GM21576 (cell line): ENCODE results near the gene BANP.
"Not testable (repeated sequence)": the region's sequence is repeated elsewhere in the genome, so short reads cannot be mapped to it uniquely, and the experiment has no call there.

Experiments used
- ATAC-seq: cut with Tn5 transposase; IDR thresholded peaks from one replicate; pipeline ENCODE4 v1.9.1; 2021; ENCODE audit warnings: mild to moderate bottlenecking, moderate library complexity; ENCODE audit not compliant: unreplicated experiment

Gene BANP

DNA sequence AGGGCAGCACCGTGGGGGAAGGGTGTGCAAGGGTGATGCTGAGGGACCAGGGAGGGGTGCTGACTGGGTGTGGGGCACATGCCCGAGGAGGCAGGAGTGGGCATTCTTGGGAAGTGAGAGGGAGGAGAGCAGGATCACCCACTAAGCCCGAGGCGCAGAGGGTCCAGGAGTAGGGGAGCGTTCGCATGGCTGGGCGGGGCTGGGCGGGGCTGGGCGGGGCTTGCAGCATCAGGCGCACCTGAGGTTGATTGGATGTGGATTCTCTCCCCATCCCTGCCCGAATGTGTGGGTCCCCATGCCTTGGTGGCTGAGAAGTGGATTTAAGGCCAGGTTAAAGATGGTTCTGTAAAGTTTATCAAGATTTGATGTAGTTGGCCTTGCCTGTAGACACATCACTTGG, 14.2 kb downstream of the BANP start:
- ATAC-seq: no peak

DNA sequence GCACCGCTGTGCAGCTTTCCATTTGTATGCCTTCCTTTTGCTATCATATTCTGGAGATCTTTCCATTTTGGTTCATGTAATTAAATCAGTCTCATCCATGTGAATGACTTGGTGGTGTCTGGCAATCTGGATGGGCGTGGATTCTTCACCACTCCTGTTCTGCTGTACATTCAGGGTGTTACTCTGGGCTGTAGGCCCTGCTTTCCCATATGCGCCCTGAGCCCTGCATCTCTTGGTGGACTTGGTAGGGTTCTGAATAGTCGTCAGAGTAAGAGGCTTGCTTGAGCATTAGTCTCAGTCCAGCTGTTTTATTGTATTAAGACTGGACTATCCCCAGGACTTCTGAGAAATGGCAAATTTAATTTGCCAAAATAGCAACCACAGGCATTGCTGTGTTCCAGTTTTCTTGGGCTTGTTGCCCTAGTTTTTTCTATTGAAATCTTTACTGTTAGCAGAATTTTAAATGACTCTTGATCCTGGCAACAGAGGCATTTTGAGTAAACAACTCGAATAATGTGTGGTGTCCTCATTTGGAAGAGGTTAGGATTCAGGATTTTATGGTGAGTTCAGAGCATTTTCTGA, 14.9 kb downstream of the BANP start:
- no peak for ATAC-seq

DNA sequence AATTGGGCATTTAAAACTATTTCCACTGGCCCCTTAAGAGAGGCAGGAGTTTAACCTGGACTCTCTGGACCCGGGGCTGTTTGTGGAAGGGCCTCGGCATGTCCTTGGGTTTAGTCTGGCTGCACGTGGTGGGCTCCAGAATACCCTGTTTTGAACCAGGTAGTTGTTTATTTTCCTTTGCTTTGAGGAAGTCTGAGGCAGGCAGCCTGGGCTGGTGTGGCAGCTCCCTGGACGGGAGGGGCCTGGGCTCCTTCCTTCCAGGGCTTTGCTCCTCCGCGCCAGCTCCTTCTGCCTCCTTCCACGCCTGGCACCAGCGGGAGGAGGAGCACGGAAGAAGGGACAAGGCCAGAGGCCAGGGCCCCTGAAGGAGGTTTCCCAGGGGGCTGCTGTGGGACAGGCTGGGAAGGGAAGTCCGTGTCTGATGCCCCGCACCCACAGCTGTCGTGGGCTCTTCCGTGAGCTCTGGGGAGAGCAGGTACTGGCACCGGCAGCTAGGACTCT, 15.5 kb downstream of the BANP start:
- no peak for ATAC-seq

DNA sequence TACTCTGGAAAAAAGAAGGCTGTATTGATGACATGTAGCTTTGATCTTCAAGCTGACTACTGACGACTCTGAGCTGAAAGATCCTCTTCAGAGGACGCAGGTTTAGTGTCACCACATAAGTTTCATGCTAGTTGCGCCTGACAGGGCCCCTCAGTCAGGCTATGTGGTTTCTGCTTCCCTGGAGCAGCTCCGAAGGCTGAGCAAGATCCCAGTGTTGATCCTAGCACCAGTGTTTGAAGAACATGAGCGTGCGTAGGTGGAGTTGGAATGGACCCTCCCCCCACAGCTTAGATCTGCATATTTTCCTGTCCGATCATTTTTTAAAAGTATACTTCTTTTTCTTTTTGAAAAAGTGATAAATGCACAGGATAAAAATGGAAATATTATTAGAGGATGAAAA, 17.3 kb downstream of the BANP start:
- ATAC-seq: no peak

DNA sequence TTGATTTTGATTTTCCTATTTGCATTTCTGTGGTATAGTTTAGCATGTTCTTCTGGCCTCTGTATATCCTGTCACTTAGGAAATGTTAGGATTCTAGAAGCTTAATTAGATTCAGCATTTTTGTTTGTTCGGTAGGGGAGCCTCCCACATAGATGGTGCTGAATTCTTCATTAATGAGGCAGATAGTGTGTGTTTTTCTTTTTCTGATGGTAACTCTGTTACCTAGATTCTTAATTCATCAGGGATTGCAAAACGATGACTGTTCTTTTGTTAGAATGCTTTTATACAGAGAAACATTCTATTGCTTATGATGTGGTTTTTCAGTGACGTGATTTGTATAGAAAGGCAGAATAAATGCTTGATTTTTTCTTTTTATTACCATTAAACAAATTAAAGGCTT, 19.0 kb downstream of the BANP start:
- ATAC-seq: no peak

DNA sequence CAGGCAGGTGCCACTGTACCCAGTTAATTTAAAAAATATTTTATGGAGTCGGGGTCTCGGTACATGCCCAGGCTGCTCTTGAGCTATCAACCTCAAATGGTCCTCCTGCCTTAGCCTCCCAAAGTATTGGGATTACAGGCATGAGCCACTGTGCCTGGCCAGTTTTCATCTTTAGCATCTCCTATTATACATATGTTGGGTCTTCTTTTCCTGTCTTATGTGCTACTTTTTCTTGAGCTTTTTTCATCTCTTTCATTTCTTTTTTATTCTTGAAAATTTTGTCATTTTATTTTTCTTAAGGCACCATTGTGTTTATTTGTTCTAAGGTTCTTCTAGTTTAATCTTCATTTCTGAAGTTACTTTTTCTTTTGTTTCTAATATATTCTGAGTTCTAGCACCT, 20.7 kb downstream of the BANP start:
- ATAC-seq: no peak

DNA sequence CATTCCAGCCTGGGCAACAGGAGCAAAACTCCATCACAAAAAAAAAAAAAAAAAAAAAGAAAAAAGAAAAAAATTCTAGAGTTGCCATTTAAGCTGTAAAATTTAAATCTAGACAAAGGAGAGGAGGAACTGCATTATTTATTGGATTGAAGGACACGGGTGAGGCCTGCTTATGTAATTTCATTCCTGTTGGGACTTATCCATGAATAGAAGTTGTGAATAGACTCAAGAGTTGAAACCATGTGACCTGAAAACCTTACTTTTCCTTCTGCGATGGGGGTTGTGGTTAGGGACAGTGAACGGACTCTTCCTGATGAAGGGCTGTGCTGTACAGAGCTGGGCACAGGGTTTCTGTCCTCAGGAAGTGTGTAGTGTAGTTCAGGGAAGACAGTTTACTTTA, 22.5 kb downstream of the BANP start:
- no peak for ATAC-seq

DNA sequence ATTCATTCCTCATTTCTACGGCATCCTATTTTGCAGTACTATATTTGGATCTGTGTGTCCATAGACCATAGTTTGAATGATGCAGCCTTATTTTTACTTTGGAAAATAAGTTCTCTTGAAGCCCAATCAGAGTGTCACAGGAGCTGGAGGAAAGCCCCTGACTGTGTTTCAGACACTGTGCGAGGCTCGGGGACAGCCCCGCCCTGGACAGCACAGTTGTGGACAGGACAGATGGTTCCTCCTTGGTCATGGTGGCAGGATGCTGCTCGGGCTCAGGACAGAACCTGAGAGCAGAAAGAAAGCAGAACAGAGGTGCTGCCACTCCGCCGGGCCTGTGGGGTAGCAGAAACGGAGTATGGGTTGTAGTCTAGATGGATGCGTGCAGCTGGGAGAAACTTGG, 22.9 kb downstream of the BANP start:
- ATAC-seq: no peak

DNA sequence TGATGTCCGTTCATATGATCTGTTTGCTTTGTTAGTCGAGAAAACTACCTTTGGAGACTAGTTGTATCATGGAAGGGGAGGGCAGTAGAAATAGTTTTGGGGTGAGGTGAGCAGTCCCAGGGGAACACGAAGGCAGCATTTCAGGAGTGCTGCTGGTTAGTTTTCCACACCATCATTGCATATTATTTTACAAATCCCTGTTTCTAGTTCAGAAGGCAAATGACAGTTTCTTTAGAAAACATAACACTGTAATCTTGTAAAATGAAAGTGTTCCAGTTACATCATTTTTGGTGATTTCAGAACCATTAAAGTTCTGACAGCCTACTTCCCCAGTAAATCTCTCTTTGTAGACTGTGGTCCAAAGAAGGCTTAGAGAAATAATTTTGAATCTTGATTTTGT, 25.4 kb downstream of the BANP start:
- ATAC-seq: no peak

DNA sequence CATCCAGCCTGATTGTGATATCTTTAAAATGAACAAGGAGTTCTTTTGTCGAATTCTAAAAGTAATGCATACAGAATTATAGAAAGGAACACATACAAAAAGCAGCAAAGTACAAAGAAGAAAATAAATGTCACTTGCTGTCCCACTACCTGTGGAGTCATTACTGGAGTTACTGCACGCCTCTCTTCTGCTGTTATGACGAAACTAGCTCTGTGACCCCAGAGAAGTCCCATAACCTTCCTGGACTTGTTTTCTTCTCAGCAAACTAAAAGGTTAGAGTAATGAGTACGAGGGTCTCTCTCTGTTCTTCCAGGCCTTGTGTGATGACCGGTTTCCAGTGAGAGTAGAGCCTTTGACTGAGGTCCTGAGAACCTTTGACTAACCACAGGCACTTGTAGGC, 26.9 kb downstream of the BANP start:
- ATAC-seq: no peak

DNA sequence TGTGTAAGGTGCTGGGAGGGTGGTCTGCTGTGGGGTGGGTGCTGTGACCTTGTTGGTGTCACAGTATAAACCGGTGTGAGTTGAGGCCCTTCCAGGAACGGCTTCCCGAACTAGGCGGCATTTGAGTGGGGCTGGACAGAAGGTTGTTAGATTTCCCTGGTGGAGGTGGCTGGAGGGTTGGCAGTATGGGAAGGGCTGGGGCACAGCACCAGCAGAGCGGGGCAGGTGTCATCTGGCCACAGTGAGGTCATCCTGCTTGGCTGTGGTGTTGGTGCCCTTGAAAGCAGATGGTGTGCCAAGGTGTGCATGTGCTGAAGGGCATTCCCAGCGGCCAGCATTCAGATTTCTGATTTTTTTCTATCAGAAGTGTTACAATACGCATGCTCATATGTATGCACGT, 28.1 kb downstream of the BANP start:
- no peak for ATAC-seq

DNA sequence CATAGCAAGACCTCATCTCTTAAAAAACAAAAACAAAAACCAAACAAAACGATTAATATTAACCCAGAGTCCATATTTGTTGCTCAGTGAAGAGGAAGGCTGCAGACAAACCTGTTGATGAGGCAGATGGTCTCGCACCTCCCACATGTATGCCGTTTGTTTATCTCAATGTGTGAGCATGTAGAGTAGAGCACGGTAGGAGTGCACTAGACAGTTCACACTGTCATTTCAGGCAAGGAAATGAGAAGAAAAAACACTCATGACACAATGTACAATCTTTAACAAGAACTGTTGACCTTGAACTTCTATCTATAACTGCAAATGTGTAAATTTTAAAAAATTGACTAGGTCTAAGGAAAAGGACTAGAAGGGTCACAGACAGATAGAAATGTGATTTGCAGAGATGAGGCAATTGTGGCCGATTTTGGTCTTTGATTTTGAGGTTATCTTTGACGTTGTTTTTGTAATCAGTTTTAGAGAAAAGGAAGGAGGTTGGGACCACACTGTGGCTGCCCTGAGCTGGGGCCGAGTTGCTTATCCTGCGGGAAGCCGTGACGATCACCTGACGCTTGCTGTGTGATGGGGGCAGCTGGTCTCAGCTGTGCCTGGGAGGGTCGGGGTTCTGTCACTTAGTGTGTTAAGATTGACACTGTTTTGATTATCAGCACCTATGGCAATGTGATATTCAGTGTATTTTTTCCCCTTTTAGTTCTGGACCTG, 28.8 kb downstream of the BANP start:
- not testable (repeated sequence) for ATAC-seq

DNA sequence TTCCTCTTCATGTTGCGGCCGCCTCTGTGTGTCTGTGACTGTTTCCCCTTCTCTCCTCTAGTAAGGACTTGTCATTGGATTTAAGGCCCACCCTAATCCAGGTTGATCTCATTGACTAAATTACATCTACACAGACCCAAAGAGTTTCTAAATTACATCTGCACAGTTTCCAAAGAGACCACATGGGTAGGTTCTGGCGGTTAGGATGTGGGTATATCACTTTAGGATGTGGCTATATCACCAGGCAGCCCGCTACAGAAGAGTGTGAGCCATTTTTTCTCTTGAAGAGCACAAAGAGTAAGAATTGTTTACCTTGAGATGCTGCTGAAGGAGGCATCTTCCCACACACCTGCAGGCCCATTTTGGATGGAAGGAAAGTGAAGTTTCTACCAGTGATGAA, 30.1 kb downstream of the BANP start:
- not testable (repeated sequence) for ATAC-seq

DNA sequence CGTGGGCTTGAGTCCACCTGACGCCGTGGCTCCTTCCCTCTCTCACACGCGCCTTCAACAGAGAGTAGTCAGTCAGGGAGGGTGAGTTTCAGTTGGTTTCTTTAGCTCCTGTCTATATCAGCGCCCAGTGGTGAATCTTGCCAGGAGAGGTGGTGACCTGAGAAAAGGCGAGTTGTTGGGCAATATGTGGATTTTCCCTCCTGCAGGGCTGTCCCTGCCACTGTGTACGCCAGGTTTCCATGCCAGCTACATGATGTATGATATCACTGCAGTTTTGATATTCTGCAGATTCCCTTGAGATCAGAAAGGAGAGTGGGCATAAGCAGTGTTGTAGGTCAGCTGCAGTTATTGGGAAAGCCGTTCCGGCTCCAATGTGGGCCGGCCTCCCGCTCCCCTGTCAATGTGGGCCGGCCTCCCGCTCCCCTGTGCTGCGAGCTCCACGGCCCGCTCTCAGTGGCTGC, 31.4 kb downstream of the BANP start:
- no peak for ATAC-seq

DNA sequence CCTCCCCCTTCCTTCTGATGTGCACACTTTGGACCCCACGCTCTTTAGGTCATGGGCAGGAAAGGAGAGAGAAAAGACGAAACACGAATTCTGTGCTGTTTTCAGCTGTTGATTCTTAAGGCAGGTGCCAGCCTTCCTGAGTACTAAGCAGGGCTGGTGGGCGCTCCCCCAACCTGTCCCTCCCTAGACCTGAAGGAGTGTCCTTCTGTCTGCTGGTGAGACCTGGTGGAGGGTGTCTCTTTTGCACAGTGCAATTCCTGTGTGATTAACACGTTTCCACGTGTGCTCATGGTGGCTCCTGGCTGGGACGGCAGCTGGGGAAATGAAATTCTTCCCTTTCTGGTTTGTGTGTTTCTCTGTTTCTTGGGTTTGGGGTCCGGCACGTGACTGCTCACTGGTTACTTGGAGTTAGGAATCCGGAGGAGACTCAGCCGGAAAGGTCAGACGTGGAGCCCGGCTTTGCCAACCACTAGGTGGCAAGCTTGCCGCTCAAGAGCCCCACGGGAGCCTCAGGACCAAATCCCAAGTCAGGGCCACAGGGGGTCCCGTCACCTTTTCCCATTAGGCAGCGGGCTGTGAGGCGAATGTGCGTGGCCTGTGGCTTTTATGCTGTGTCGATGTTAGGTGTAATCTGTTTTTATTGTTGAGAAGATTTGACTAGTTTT, 32.0 kb downstream of the BANP start:
- not testable (repeated sequence) for ATAC-seq

DNA sequence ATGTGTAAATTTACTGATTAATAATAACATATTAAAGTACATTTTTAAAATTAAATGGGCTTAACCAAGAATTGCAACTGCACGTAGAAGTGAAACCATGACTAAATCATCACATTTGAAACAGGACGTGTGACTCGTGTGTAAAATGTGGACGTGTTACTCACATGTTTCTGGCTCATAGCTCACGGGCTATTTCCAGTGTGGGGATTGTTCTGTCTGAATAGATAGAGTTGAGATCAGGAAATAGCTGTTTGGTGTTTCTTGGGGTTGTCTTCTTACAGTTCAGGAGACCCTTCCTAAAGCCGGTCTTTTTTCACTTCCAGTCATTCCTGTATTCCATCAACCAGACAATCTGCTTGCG, 32.5 kb downstream of the BANP start:
- not testable (repeated sequence) for ATAC-seq

DNA sequence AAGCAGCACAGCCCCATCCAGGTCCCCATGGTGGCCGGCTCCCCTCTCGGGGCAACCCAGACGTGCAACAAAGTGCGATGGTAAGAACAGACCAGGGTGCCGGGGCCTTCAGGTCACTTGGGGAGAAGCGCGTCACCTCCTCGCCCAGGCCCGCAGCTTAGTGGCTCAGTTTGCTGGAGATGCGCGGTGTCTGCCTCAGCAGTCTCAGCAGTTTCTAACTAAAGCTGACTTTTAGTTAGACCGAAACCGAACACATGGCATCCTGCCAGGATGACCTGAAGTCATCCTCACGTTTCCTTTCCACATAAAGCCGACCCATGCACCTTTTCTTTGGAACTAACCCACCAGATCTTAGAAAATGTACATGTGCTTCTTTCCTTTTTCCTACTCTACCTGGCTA, 32.9 kb downstream of the BANP start:
- not testable (repeated sequence) for ATAC-seq

DNA sequence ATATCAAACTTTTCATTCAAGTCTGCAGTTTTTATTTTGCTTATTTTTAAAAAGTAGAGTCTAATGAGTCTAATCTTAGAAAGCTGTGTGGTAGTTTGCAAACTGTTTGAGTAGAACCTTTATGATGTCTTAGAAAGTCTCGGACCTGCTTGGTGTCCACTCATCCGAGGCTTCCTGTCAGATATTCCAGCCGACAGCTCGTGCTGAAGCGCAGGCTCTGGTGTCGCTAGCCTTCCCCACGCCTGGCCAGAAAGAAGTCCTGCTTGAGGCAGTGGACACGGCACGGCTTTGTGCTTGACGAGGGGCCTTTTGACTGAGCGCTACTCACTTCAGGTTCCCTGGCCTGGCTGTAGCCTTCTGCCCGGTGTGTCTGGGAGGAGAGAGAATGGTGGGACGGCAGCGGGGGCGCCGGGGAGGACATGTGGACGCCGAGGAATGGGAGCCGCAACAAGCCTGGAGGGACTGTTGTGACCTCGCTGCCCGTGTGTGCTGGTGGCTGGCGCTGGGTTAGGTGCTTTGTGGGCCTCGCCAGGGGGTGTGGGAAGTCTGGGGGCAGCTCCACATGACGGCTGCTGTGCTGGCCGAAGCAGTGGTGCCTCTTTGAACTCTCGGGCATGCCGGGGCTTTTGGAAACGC, 33.5 kb downstream of the BANP start:
- ATAC-seq: no peak

DNA sequence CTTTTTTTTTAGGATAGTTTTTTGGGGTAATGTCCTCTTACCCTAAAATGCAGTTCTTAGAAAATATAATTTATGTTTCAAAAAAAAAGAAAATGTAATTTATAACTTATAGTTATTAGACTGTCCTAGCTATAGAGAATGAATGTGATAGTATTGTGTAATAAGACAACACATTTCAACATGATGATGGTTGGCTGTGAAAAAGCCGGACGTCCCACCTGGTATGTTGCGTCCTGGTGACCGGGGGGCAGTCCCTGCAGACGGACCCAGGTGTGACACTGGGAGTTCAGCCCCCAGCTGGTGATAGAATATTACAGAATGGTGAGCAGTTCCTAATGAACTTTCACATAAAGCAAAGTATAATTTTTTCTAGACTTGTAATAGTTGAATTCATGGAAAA, 34.3 kb downstream of the BANP start:
- ATAC-seq: not testable (repeated sequence)

DNA sequence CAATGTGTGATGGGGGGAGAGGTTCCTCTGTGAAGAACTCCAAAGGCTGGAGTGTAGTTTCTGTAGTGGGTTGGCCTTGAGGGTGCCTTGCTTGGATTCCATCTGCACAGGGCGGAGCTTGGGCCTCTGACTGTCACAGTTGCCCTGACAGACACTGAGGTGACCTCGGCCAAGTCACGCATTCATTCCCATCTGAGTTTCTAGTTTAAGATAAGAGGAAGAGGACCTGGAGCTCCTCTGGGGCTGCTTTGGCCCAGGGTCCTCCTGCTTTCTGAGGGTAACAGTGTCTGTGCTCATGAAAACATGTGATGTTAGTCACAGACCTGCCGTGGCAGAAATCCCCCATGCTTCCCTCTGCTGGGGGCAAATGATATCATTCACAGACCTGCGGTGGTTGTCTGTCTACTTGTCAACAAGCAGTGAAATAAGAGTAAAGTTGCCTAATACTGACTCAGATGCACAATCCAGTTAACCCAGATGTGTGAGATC, 35.2 kb downstream of the BANP start:
- not testable (repeated sequence) for ATAC-seq

DNA sequence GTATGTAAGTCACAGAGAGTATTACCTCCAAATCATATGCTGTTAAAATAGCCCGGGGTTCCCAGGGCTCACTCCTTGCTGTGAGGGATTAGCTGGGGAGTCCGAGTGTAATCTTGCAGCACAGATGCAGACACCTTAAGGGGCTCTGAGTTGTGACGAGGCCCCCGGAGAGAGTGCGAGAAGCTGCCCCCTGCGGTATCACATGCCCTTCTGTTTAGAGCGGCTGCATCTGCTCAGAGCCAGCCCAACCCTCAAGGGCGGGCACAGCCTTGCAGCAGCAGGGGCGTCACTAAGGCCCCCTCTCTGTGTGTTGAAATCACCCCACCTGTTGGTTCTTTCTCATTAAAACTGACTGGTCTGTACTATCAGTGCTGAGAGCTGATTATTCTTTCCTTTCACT, 37.4 kb downstream of the BANP start:
- ATAC-seq: not testable (repeated sequence)
